Astrocyte (in vitro differentiated cells and primary cell): ENCODE data around the gene CFAP58. TPM values are rescaled to one million over a fixed set of nuclear protein-coding genes. Genes with fewer than 3 reads are reported as not detected.

ENCODE experiments used
- DNase-seq: peaks from one replicate; pipeline ENCODE4 v3.0.0-alpha.2; 2010; ENCODE audit warnings: low read depth
- FAIRE-seq: peaks from 2 replicates; lab custom pipeline; 2011; peaks lifted over from hg19 to GRCh38; lab: Jason Lieb, UNC
- H2AFZ ChIP-seq: 2 replicates; pipeline ENCODE4 v1.6.0; 2012; ENCODE audit warnings: low read depth, low read length, inconsistent platforms
- H3K27ac ChIP-seq: 2 replicates; pipeline ENCODE4 v1.5.1; 2011; ENCODE audit warnings: low read depth, low read length, inconsistent platforms
- H3K27me3 ChIP-seq: 2 replicates; pipeline ENCODE4 v1.6.0; 2011; ENCODE audit warnings: low read length, inconsistent platforms; ENCODE audit not compliant: insufficient read depth
- H3K36me3 ChIP-seq: 2 replicates; pipeline ENCODE4 v1.5.1; 2011; ENCODE audit warnings: low read length, inconsistent platforms; ENCODE audit not compliant: insufficient read depth
- H3K4me1 ChIP-seq: 2 replicates; pipeline ENCODE4 v1.5.1; 2011; ENCODE audit warnings: low read length, inconsistent platforms; ENCODE audit not compliant: insufficient read depth
- H3K4me2 ChIP-seq: 2 replicates; pipeline ENCODE4 v1.6.0; 2012; ENCODE audit warnings: low read length, inconsistent platforms
- H3K4me3 ChIP-seq: 2 replicates; pipeline ENCODE4 v1.5.1; 2011; ENCODE audit warnings: low read depth, mild to moderate bottlenecking, low read length, inconsistent platforms; ENCODE audit not compliant: insufficient read depth
- H3K79me2 ChIP-seq: 2 replicates; pipeline ENCODE4 v1.6.0; 2012; ENCODE audit warnings: mild to moderate bottlenecking, low read length, inconsistent platforms; ENCODE audit not compliant: insufficient read depth
- H3K9ac ChIP-seq: 2 replicates; pipeline ENCODE4 v1.6.0; 2012; ENCODE audit warnings: mild to moderate bottlenecking, low read length, inconsistent platforms
- H3K9me3 ChIP-seq: 2 replicates; pipeline ENCODE4 v1.5.1; 2012; ENCODE audit warnings: low read depth, mild to moderate bottlenecking, low read length, inconsistent platforms; ENCODE audit not compliant: insufficient read depth
- H4K20me1 ChIP-seq: 2 replicates; pipeline ENCODE4 v1.6.0; 2012; ENCODE audit warnings: low read length, inconsistent platforms; ENCODE audit not compliant: insufficient read depth
- H3K27ac Mint-ChIP-seq: one replicate; pipeline ENCODE4 v1.8.0; 2021; ENCODE audit warnings: mild to moderate bottlenecking, mixed read lengths; ENCODE audit not compliant: unreplicated experiment
- H3K27me3 Mint-ChIP-seq: one replicate; pipeline ENCODE4 v1.8.0; 2021; ENCODE audit warnings: low read depth, mixed read lengths; ENCODE audit not compliant: unreplicated experiment
- H3K36me3 Mint-ChIP-seq: one replicate; pipeline ENCODE4 v1.8.0; 2021; ENCODE audit warnings: low read depth, mixed read lengths; ENCODE audit not compliant: unreplicated experiment
- H3K4me1 Mint-ChIP-seq: one replicate; pipeline ENCODE4 v1.8.0; 2021; ENCODE audit warnings: low read depth, mixed read lengths; ENCODE audit not compliant: unreplicated experiment
- H3K4me3 Mint-ChIP-seq: one replicate; pipeline ENCODE4 v1.8.0; 2021; ENCODE audit warnings: mild to moderate bottlenecking, moderate library complexity, mixed read lengths; ENCODE audit not compliant: unreplicated experiment
- H3K9me3 Mint-ChIP-seq: one replicate; pipeline ENCODE4 v1.8.0; 2021; ENCODE audit warnings: mild to moderate bottlenecking, mixed read lengths; ENCODE audit not compliant: unreplicated experiment
- CTCF ChIP-seq: IDR thresholded peaks from 2 replicates; pipeline ENCODE4 v1.5.1; 2011; ENCODE audit warnings: low read depth, mild to moderate bottlenecking, inconsistent platforms, low read length, moderate library complexity; ENCODE audit not compliant: insufficient read depth
- EZH2 ChIP-seq: IDR thresholded peaks from 2 replicates; pipeline ENCODE4 v1.6.1; 2012; ENCODE audit warnings: mild to moderate bottlenecking, low read length, inconsistent platforms; ENCODE audit not compliant: insufficient read depth
- total RNA-seq: library from RNA; stranded (reverse); gene quantifications from 2 replicates; pipeline ENCODE4 v1.2.1, GENCODE V29; 2021

Gene CFAP58
- total RNA-seq, 1 donor from 2014 or later = 0.86 TPM

GRCh38 chr10:104435822-104436221 lies 82.2 kb downstream of the CFAP58 start:
- no peak overlapping the region for H3K27ac ChIP-seq
- no peaks in the 10 kb centered on the region for H4K20me1 ChIP-seq
- no peaks in the 10 kb centered on the region for H3K36me3 ChIP-seq
- Mint-ChIP-seq H3K9me3 (peaks cover 4% of the 10 kb centered on the region), H3K4me3 (no peak overlapping the region), H3K27ac (no peak overlapping the region), H3K36me3 (no peaks in the 10 kb centered on the region), H3K27me3 (no peaks in the 10 kb centered on the region), H3K4me1 (peaks cover 7% of the 10 kb centered on the region)
- TF ChIP-seq CTCF (no peak), EZH2 (no peak)
- DNase-seq (no peak), FAIRE-seq (no peak)
- H3K79me2 ChIP-seq = no peaks in the 10 kb centered on the region
- peaks cover 6% of the 10 kb centered on the region for H3K4me1 ChIP-seq
- H3K9me3 ChIP-seq = no peaks in the 10 kb centered on the region
- no peak overlapping the region for H3K4me2 ChIP-seq
- no peak overlapping the region for H3K4me3 ChIP-seq
- no peak overlapping the region for H3K9ac ChIP-seq
- H3K27me3 ChIP-seq = no peaks in the 10 kb centered on the region
- H2AFZ ChIP-seq = no peak overlapping the region

GRCh38 chr10:104437226-104437625 lies 83.6 kb downstream of the CFAP58 start:
- H2AFZ ChIP-seq = no peak overlapping the region
- H3K4me1 ChIP-seq = peaks cover 9% of the 10 kb centered on the region
- no peak overlapping the region for H3K4me2 ChIP-seq
- H3K36me3 ChIP-seq = no peaks in the 10 kb centered on the region
- no peak overlapping the region for H3K4me3 ChIP-seq
- H4K20me1 ChIP-seq = no peaks in the 10 kb centered on the region
- H3K9me3 ChIP-seq = no peaks in the 10 kb centered on the region
- Mint-ChIP-seq H3K9me3 (peaks cover 4% of the 10 kb centered on the region), H3K27ac (no peak overlapping the region), H3K36me3 (no peaks in the 10 kb centered on the region), H3K27me3 (no peaks in the 10 kb centered on the region), H3K4me1 (peaks cover 17% of the 10 kb centered on the region), H3K4me3 (no peak overlapping the region)
- H3K79me2 ChIP-seq = no peaks in the 10 kb centered on the region
- H3K27me3 ChIP-seq = no peaks in the 10 kb centered on the region
- no peak overlapping the region for H3K9ac ChIP-seq
- DNase-seq = no peak
- TF ChIP-seq EZH2 (no peak), CTCF (no peak)
- H3K27ac ChIP-seq = no peak overlapping the region
- no peak for FAIRE-seq

- no peak for FAIRE-seq
- Mint-ChIP-seq H3K27me3 (no peaks in the 10 kb centered on the region), H3K9me3 (peaks cover 2% of the 10 kb centered on the region), H3K27ac (no peak overlapping the region), H3K4me3 (no peak overlapping the region), H3K4me1 (peaks cover 31% of the 10 kb centered on the region), H3K36me3 (no peaks in the 10 kb centered on the region)
- Histone ChIP-seq H3K36me3 (no peaks in the 10 kb centered on the region), H4K20me1 (no peaks in the 10 kb centered on the region), H2AFZ (no peak overlapping the region), H3K4me3 (no peak overlapping the region), H3K4me1 (peaks cover 3% of the 10 kb centered on the region), H3K9me3 (no peaks in the 10 kb centered on the region), H3K79me2 (no peaks in the 10 kb centered on the region), H3K27me3 (no peaks in the 10 kb centered on the region), H3K27ac (no peak overlapping the region), H3K4me2 (no peak overlapping the region), H3K9ac (no peak overlapping the region)
- TF ChIP-seq EZH2 = no peak
- TF ChIP-seq CTCF = no peak
- peak; percentile 72 for DNase-seq
Observed at GRCh38 chr10:104440221-104440620, 86.6 kb downstream of the CFAP58 start.
